GM12864 (cell line): Measurements from ENCODE around the gene MACF1.
"Not testable (repeated sequence)": the region's sequence is repeated elsewhere in the genome, so short reads cannot be mapped to it uniquely, and the experiment has no call there.

Source experiments
- DNase-seq: peaks from one replicate; pipeline ENCODE4 v3.0.0-alpha.2; 2011; ENCODE audit warnings: low read depth
- H3K4me3 ChIP-seq: 2 replicates; pipeline ENCODE4 v1.5.1; 2011; ENCODE audit warnings: mild to moderate bottlenecking, low read depth, low read length, control low read depth
- TF ChIP-seq, protein P1 (sequence below): IDR thresholded peaks from 2 replicates; pipeline ENCODE4 v1.5.1; 2011; ENCODE audit warnings: low read depth, mild to moderate bottlenecking, moderate library complexity, low read length, control low read depth, inconsistent platforms; ENCODE audit errors: missing control alignments

Gene MACF1

DNA sequence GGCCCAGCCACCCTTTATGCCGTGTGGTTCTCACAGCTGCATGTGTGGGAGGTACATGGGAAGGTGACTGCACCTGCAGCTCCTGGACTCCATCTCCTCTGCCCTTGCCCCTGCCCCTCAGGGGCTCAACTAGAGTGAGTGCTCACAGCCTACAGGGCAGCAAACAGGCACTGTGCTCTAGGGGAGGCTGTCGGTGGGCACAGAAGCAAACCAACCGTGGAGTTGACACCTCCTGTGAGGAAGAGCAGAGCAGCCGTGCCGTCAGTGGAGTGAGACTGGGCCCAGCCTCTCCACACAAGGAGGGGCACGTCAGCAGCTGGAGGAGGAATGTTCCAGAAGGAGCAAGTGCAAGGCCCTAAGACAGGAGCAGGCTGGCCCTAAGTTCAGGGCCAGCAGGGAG, 319.7 kb downstream of the MACF1 start:
- no peak for DNase-seq
- no peak overlapping the region for H3K4me3 ChIP-seq
- TF ChIP-seq, protein P1, sequence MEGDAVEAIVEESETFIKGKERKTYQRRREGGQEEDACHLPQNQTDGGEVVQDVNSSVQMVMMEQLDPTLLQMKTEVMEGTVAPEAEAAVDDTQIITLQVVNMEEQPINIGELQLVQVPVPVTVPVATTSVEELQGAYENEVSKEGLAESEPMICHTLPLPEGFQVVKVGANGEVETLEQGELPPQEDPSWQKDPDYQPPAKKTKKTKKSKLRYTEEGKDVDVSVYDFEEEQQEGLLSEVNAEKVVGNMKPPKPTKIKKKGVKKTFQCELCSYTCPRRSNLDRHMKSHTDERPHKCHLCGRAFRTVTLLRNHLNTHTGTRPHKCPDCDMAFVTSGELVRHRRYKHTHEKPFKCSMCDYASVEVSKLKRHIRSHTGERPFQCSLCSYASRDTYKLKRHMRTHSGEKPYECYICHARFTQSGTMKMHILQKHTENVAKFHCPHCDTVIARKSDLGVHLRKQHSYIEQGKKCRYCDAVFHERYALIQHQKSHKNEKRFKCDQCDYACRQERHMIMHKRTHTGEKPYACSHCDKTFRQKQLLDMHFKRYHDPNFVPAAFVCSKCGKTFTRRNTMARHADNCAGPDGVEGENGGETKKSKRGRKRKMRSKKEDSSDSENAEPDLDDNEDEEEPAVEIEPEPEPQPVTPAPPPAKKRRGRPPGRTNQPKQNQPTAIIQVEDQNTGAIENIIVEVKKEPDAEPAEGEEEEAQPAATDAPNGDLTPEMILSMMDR: no peak

DNA sequence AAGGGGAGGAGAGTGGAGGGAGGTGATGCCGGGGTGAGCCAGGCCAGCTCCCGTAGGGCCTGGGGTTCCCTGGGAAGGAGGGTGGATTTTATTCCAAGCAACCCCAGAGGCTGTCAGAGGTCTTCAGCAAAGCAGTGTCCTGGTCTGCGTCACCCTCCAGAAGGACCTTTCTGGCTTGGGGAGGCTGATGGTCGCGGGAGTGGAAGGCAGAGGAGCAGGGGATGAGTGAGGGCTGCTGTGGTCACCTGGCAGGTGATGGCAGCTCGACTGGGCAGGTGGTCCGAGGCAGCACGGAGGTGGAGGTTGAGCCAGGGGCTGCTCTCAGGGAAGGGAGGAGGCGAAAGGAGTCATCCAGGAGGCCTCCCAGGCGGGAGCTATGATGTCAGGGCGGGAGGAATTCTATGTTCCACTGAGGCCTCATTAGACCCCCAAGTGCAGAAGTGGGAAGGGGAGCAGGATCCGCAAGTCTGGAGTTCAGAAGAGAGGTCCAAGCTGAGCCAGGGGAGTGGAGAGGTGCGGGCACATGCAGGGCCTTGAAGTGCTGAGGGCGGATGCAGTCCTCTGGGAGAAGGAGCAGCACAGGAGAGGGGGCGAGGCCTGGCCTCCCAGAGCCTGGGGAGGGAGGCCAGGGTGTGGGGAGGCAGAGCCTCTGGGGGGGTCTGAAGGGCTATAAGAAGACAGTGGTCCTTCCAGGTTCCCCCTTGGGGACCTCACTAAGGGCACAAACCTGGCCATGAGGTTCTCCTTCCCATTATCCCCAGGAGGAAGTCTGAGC, 320.3 kb downstream of the MACF1 start:
- TF ChIP-seq, protein P1: no peak
- no peak for DNase-seq
- no peak overlapping the region for H3K4me3 ChIP-seq

DNA sequence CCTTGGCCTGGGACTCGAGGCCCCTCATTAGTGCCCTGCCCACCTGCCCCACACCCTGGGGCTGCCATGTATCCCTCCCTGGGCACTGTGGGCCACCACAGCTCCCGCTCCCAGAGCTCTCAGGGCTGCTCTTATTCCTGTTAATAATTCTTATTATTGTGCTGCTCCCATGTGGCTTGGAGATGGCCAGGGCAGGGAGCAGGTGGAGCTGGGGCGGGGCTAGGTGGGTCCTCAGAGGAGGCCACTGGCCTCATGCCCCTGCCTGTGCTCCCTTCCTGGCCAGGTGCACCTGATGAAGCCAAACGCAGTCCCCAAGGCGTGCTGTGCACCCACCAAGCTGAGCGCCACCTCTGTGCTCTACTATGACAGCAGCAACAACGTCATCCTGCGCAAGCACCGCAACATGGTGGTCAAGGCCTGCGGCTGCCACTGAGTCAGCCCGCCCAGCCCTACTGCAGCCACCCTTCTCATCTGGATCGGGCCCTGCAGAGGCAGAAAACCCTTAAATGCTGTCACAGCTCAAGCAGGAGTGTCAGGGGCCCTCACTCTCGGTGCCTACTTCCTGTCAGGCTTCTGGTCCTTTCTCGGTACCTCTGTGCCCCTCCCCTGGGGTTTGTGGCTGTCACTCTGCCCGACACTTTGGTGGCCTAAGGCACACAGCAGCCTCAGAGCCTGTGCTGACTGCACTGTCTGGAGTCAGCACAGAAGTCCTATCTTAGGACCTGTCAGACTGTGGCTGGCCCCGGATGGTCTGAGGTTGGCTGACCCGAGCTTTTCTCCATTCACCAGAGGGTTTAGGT, 321.1 kb downstream of the MACF1 start:
- DNase-seq: peak; percentile 74
- TF ChIP-seq, protein P1: no peak
- H3K4me3 ChIP-seq: no peak overlapping the region

DNA sequence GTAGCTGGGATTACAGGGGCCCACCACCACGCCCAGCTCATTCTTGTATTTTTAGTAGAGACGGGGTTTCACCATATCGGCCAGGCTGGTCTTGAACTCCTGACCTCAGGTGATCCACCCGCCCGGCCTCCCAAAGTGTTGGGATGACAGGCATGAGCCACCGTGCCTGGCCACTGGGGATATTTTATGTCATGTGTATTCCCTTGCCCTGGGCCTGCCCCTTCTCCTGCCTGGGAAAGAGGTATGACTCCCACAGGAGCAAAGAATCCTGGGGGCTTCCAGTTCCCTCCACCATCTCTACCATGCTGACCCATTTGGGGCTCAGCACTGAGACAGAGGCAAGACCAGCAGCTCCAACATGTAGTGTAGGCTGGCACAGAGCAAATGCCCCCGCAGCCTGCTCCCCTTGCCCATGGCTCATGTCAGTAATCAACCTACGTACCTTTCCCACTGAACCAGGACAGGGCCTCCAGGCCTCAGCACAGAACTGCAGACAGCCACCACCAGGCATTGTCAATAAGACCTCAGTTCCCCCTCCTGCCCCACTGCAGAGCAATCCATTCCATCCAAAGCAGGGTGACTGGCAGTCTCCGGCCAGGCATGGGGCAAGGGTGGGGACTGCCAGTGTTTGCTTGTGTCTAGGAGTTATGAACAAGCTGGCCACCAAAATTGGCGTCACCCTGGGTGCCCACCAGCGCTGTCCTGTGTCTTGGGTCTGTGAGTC, 322.1 kb downstream of the MACF1 start:
- DNase-seq: no peak
- no peak overlapping the region for H3K4me3 ChIP-seq
- TF ChIP-seq, protein P1: no peak

DNA sequence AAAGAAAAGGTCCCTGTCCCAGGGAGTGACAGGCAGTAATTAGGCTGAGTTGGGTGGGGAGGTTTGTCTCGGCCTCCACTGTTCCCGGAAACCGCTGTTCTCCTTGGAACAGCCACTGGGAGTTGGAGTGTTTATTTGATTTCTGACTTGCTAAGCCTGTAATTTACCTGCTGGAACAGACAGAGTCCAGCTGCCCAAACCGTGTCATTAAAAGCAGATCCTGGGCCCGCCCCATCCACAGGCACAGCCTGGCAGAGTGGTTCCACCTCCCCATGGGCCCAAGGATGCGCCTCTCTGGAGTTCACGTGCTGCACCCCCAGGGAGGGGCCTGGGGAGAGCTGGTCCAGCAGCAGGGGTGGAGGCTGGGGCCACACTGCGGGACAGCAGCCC, 322.7 kb downstream of the MACF1 start:
- H3K4me3 ChIP-seq, DNase-seq: not testable (repeated sequence)

DNA sequence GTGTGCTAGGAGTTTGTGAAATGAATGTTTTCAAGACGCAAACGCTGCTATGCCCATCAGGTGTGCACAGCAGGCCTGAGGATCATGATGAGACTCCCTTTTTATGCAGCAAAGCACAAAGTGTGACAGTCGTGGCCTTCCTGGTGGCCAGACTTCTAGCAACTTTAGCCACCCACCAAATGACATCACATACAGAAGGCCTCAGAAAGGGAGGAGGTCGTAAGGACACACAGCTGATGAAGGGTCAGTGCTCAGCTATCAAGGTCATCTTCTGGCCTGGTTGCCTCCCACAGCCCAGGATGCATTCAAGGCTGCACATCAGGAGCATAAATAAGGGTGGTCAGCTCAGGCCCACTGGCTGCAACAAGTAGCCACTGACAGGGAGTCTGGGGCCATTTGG, 323.6 kb downstream of the MACF1 start:
- TF ChIP-seq, protein P1: no peak
- no peak overlapping the region for H3K4me3 ChIP-seq
- DNase-seq: no peak

DNA sequence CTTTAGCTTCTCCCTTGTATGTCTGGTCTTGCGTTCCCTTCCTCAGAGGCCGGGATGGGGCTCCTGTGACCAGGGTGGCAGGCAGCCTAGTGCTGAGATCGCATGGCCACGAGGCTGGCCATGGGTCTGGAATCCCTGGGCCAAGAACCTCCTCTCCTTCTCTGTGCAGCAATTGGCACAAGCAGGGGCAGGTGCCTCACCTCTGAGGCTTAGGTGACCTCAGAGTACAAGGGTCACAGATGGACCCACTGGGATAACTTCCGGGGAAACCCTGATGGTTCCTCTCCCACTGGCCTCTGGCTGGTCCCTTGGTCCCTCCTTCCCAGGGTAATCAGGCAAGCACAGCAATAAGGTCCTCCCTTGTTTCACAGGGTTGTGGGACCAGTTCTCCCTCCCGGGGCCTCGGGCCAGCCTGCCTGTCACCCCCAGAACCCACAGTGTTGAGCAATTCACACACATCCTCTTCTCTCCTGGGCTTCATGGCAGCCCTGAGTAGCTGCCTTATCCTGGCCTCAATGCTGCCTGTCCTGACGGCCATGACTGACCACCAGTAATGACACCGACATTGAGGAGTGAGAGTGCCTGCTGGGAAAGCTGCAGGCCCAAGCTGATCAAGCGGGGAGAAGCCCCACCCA, 325.5 kb downstream of the MACF1 start:
- no peak overlapping the region for H3K4me3 ChIP-seq
- TF ChIP-seq, protein P1: no peak
- no peak for DNase-seq
